SW 1271 (cell line): ENCODE data around the gene NR4A3.

Source experiments
- DNase-seq, 2 experiments: peaks; one replicate each; lab custom pipeline; 2025; lab: John Stamatoyannopoulos, UW

NR4A3 gene

GRCh38 chr9:99814359-99814758 lies 7.3 kb upstream of the NR4A3 start:
- DNase-seq, result no peak

DNA sequence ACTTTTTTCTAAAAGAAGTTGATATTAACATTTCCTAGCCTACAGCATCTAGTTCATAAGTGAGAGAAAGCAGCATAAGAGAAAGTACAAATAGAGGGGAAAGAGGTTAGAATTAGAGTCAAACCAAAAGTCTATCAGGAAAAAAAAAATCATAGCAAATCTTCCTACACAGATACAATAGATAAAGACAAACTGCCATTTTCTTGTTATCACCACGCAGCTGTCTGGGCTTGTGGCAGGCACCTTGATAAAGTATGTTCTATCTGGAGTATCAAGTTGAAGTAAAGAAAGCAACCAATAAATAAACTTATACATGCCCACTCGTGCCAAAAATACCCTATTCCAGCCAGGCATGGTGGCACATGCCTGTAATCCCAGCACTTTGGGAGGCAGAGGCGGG lies 5.3 kb upstream of the NR4A3 start:
- DNase-seq, result no peak

DNA sequence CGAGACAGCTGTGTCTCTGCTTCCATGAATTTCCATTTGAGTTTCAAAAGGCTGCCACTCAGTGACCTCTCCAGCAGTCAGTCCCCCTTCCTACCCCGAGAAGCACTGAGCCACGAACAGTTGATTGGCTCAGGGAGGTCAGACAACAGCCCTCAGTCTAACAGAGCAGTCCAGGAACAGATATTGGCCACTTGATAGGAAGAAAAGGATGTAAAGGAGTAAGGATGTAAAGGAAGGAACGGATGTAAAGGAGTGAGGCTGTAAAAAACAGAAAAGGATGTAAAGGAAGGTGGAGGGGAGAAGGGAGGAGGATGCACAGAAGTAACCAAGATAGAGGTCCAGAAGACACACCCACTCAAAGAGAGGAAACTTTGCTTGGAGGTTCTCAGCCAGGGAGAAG lies 3.2 kb upstream of the NR4A3 start:
- no peak for DNase-seq

DNA sequence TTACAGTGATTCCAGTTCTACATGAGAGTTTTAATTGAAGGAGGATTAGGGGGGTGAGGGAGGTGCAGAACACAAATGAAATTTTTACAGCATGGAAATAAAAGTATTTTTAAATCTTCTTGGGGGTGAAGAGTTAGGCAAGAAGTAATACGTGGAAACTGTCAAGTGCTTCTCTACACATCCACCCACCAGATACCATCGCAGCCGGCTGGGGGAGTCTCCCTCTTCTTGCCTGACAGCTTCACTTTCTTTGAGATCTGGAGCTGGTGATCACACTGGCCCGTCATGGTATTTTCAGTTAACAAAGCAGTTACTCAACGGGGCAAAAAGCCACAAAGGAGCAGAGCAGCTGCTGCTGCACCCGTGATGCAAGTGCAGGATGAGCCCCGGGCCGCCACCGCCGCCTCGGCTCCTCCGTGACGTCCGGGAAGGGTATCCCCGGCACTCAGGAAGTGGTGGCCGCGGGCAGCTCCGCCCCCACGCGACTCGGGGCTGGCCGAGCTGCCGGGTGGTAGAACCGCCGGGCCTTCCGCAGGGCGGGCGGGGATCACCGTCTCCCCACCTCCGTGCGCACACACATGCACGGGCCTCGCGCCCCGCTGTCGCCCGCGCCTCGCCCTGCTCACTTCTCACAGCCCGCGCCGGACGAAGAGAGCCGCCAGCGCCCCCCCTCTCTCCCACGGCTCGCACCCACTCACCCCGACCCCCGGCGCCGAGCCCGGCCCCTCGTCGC lies 2.4 kb upstream of the NR4A3 start:
- DNase-seq, result peak; percentile 65 to 81

- peak; percentile 89 to 94 for DNase-seq
These were observed 1.6 kb upstream of the NR4A3 start for GRCh38 chr9:99819856-99820684.

GRCh38 chr9:99820685-99821395 lies 845 bp upstream of the NR4A3 start:
- DNase-seq, result peak in 1 of 2 experiments; percentile 61

GRCh38 chr9:99822109-99822805 lies 572 bp downstream of the NR4A3 start:
- DNase-seq, result peak in 1 of 2 experiments; percentile 53

GRCh38 chr9:99822806-99823591 lies 1.3 kb downstream of the NR4A3 start:
- DNase-seq, result no peak

- no peak for DNase-seq
These were observed 2.1 kb downstream of the NR4A3 start for GRCh38 chr9:99823681-99824377.

DNA sequence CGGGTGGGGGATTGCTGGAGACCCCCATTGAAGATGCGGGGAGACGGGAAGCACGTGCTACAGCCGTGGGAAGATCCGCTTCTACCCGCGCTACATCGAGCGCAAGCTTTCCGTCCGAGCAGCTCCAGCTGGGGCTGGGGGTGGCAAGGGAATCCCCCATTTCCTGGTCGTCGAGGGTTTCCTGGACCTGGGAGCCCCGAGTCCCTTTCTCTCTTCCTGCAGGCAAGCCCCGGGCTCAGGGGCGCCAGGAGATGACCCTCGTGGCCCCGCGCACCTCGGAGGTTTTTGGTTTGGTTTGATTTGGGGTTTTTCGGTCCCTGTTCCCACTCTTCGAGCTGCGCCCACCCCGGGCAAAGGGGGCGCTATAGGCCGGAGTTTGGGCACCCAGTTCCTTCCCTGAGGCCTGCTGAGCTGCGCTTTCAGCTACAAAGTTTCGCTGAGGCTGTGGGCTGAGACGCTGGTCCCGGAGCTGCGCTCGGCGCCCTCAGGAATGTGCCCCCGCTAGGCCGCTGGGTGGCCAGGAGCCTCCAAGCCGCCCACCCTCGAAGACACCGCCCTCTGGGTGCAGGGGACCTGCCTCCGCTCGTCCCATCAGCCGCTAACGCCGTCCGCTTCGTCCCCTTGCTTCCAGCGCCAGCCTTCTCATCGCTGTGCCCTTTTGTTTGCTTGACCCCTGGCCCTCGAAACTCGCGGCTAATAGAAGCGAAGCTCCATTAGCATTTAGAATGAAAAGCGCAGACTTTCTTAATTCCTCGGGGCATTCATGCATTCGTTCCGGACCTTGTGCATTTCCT lies 2.9 kb downstream of the NR4A3 start:
- no peak for DNase-seq

DNA sequence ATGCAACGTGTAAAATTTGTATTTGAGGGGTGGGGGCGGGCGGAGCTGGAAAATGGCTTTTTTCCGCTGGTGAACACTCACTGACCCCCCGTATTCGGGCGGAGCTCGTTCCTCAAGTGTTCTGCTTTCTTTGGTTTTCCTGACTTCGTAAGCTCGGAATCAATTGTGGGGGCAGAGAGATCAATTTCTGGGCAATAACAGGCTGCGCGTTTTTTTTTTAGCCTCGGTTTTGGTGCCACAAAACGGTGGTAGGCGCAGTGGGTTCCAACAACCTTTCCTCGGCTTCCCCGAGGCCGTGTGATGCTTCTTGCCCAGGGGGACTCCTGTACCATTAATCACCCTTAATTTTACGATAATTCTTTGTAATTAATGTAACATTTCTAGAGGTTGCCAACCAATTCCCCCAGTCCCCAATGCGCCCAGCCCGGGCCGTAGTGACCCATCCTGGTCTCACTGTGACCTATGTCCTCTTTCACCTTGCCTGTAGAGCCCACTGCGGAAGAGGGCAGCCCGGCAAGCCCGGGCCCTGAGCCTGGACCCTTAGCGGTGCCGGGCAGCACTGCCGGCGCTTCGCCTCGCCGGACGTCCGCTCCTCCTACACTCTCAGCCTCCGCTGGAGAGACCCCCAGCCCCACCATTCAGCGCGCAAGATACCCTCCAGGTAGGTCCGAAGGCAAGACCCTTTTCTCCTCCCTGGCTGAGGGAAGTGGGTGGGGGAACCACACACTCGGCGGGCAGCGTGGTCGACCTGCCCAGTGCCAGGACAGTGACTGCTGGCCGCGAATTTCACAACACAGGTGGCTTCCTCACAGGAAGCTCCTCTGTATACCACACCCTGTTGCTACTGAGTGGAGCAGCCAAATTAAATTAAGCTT lies 3.7 kb downstream of the NR4A3 start:
- DNase-seq, result no peak

- DNase-seq, result no peak
These were observed 4.9 kb downstream of the NR4A3 start for GRCh38 chr9:99826579-99826978.

DNA sequence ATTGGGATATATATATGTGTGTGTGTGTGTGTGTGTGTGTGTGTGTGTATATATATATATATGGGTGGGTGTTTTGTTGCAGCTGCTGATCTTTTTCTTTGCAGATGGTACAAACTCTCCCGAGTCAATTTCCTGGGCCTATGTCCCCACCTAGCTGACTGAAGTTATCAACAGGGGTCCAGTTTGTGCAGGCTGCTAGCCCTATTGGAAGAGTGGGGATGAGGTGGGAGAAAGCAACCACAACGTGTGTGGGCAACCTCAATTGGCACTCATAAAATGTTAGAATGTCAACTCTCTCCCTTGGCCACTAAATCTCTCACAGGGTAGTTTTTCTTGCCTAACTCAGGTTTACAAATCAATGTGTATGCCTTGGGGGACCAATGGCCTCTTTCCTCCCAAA lies 5.6 kb downstream of the NR4A3 start:
- DNase-seq, result no peak

GRCh38 chr9:99828054-99828416 lies 6.3 kb downstream of the NR4A3 start:
- no peak for DNase-seq

GRCh38 chr9:99828417-99829176 lies 6.9 kb downstream of the NR4A3 start:
- DNase-seq, result no peak

DNA sequence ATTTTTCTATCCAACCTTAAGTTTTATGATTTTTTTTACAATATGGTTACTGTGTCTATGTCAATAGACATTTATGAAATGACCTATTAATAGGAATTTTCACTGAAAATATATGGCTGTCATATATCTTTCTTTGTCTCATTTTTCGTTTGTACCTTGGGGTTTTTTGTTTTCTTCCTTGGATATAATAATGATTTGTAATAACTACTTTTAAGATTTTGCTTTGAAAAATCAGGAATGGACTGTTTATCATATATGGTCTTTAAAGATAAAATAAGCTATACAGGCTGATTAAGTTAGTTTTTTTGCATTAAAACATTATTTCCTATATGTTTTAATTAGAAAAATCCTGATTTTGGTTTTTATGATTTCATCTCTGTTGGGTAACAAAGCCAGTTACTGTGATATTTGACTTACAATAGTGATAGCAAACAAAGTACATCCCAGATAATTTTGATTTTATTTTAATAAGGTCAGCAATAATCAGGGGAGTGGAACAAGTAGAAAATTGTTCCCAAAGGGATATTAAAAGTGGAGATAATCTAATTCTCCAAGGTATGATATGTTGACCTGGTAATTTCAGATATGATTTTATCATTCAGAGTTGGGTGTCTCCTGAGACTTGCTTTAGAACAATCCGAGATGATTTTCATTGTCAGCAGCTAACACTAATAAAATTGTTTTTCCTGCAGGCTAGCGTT lies 10.3 kb downstream of the NR4A3 start:
- no peak for DNase-seq

DNA sequence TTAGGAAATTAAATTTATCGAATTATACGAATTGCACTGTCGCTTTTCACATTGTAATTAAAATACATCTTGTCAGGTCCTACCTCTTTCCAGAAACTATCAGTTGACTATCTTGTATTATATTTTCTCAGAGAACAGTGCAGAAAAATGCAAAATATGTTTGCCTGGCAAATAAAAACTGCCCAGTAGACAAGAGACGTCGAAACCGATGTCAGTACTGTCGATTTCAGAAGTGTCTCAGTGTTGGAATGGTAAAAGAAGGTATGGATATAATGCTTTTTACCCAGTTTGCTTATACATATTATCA lies 10.8 kb downstream of the NR4A3 start:
- no peak for DNase-seq

- DNase-seq, result no peak
These were observed 12.1 kb downstream of the NR4A3 start for GRCh38 chr9:99833735-99834134.
